Epithelial cell of prostate (primary cell): ENCODE data around the gene CPT1A.

Experiments
- DNase-seq: peaks from one replicate; pipeline ENCODE4 v3.0.0-alpha.2; 2011; ENCODE audit warnings: low read depth, low spot score
- H3K27ac ChIP-seq: fragments of 450-650 bp; 2 replicates; pipeline ENCODE4 v1.5.1; 2017; ENCODE audit warnings: mild to moderate bottlenecking

CPT1A gene

GRCh38 chr11:68722143-68722542 is 119.6 kb downstream of the CPT1A start:
- DNase-seq, result no peak
- H3K27ac ChIP-seq, result no peak overlapping the region

GRCh38 chr11:68721075-68721474 is 120.6 kb downstream of the CPT1A start:
- DNase-seq, result no peak
- H3K27ac ChIP-seq, result no peak overlapping the region

DNA sequence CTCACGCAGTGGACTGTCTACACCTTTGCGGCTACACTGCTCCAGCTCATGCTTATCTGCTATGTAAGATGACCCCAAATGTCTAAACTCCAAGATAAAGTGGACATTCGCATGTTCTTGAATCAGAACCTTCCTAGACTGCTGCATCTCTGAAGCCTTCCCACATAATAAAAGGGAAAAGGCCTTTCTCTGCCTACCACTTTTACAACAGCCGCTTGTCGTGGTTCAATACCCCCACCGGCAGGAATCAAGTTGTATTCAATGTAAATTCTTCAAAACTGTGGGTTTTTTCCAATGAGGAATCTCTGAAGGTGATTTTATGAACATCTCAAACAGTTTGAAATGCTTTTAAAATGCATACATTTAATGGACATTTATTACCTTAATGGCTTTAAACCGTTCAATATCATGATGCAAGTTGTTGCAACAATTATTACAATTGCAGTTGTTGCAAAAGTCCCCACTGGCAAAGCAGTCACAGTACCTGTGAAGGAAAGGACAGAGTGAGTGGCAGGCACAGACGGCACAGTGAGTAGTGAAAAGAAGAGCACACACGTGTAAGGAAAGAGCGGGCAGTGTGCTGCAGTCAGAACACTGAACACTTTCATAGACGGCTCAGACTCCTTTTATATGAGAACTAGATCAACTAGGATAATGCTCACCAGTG is 126.1 kb downstream of the CPT1A start:
- no peak overlapping the region for H3K27ac ChIP-seq
- DNase-seq, result no peak

- DNase-seq, result no peak
- no peak overlapping the region for H3K27ac ChIP-seq
These were observed 127.5 kb downstream of the CPT1A start for GRCh38 chr11:68714060-68714856.

DNA sequence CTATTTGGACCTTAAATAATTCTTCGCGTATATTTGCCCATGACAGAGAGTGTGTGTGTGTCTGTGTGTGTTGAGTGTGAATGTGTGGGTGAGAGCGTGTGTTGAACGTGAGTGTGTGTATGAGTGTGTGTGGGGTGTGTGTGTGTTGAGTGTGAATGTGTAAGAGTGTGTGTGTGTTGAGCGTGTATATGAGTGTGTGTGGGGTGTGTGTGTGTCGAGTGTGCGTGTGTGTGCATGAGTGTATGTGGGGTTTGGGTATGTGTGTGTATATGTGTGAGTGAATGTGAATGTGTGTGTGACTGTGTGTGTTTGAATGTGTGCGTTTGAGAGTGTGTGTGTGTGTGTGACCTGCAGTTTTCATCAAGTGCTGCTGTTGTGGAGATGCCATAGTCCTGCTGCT is 130.6 kb downstream of the CPT1A start:
- no peak overlapping the region for H3K27ac ChIP-seq
- no peak for DNase-seq

- no peak for DNase-seq
- no peak overlapping the region for H3K27ac ChIP-seq
These were observed 131.3 kb downstream of the CPT1A start for GRCh38 chr11:68710409-68710808.

GRCh38 chr11:68709062-68709461 is 132.7 kb downstream of the CPT1A start:
- H3K27ac ChIP-seq, result no peak overlapping the region
- no peak for DNase-seq

DNA sequence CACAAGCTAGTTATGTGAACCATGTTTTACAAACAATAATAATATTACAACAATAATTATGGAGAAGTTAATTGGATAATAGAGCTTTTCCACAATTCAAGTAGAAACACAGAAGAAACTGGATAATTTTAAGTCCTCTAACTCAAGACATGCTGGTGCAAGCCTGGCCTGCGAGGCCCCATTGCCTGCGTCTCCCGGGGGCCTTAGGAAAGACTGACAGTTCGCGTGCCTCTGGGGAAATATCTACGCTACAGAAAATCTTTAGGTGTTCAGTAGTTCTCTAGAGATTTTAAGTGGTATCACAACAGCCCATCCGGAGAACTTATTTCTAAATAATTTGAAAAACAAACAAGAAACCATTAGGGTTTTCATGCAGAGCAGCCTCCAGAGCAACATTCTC is 134.2 kb downstream of the CPT1A start:
- no peak overlapping the region for H3K27ac ChIP-seq
- DNase-seq, result no peak

GRCh38 chr11:68704887-68705286 is 136.8 kb downstream of the CPT1A start:
- DNase-seq, result no peak
- H3K27ac ChIP-seq, result no peak overlapping the region
